ENCODE data around the gene PPP1R13B.

Gene PPP1R13B

DNA sequence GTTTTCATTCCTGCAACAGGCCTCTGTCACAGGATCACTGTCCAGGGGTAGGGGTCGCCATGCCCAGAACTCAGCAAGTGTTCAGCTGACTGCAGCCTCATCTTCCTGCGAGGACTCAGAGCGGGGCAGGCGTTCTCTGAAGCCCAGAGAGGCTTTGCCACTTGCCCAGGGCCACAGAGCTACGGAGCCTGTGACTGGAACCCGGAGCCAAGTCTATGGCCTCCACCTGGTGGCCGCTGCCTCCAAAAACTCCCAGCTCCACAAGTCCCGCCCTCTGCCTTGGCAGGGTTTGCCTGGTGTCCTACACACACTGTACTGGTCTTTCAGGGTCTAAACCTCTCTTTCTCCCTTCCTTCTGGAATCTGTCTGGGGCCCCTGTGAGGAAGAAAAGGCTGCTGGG is 8.7 kb upstream of the PPP1R13B start:
- Histone ChIP-seq H3K27me3 (ENCODE audit: insufficient read depth, poor library complexity, severe bottlenecking) (peaks cover 4% of the 10 kb centered on the region), H3K4me3 (replicated peaks; ENCODE audit: insufficient read depth, low read length) (no peak overlapping the region), H3K27ac (replicated peaks) (no peak overlapping the region)
- TF ChIP-seq REST (IDR thresholded peaks at IDR 0.05; ENCODE audit: insufficient replicate concordance, low read depth) (no peak), CTCF (IDR thresholded peaks at IDR 0.05; ENCODE audit: insufficient read depth, low read length) (no peak), POLR2AphosphoS5 (IDR thresholded peaks at IDR 0.05; ENCODE audit: low read depth) (no peak), SPI1 (IDR thresholded peaks at IDR 0.05; ENCODE audit: borderline replicate concordance, low read depth) (no peak), GABPA (IDR thresholded peaks at IDR 0.05; ENCODE audit: low read depth) (no peak)
- no peak for DNase-seq (ENCODE audit: low read depth in 1 of 2, low spot score in 1 of 2)

DNA sequence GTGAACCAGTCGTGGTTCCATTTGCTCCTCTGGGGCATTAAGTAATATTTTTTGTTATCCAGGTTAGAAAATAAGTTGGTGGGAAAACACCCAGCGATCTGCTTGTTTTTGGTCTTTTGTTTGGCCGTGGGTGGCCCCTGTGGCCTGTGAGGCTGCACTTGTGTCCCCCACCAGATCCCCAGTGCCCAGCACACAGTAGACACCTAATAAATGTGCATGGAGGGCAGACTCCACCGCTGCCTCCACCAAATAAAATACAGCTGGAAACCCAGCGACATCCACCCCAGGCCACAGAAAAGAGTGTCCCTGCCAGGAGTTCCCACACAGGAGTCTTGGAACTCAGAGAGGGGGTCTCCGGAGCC is 8.3 kb upstream of the PPP1R13B start:
- Histone ChIP-seq H3K27ac (replicated peaks) (no peak overlapping the region), H3K4me3 (replicated peaks; ENCODE audit: insufficient read depth, low read length) (no peak overlapping the region), H3K27me3 (ENCODE audit: insufficient read depth, poor library complexity, severe bottlenecking) (peaks cover 4% of the 10 kb centered on the region)
- DNase-seq (ENCODE audit: low read depth in 1 of 2, low spot score in 1 of 2): no peak
- no peak for TF ChIP-seq POLR2AphosphoS5 (IDR thresholded peaks at IDR 0.05; ENCODE audit: low read depth)
- TF ChIP-seq SPI1 (IDR thresholded peaks at IDR 0.05; ENCODE audit: borderline replicate concordance, low read depth): no peak
- no peak for TF ChIP-seq CTCF (IDR thresholded peaks at IDR 0.05; ENCODE audit: insufficient read depth, low read length)

DNA sequence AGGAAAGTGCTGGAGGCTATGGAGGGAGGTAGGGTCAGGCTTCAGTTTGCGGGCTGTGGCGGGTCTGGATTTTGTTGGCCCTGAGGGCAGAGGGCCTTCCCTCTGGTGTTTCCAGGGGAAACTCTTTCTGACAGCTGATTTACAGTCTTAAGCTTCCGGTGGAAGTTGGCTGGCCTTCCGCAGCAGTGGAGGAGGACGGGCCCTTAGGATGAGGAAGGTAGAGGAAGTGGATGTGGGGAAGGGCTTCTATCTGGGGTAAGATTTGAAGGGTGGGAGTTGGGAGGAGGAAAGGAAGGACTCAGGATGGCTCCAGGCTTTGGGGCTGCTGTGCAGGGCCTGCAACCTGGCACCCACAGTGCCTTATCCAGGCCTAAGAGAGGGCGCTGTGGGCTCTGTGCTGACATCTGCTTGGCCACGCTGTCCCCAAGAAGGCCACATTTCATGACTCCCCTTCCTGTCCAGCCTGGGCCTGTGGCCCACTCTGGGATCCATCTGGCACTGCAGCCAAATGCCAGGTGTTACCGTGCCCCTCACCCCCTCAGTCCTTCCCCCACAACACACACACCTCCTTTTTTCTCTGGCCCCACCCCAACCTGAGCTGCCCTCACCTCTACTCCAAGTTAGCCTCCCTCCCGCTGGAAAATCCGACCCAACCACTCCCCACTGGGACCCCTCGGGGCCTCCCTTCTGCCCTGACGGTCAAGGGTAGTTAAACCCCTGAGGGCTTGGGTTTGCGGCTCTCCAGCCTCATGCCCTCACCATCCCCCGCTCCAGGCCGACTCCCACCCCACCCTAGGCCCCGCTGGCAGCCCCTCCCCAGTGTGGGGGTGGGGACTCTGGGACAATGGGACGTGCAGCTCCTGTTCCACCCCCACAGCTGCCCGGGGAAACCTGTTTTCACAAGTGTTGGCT is 7.7 kb upstream of the PPP1R13B start:
- TF ChIP-seq SPI1 (IDR thresholded peaks at IDR 0.05; ENCODE audit: borderline replicate concordance, low read depth) (no peak), REST (IDR thresholded peaks at IDR 0.05; ENCODE audit: insufficient replicate concordance, low read depth) (no peak), CTCF (IDR thresholded peaks at IDR 0.05; ENCODE audit: insufficient read depth, low read length) (no peak), POLR2AphosphoS5 (IDR thresholded peaks at IDR 0.05; ENCODE audit: low read depth) (no peak), GABPA (IDR thresholded peaks at IDR 0.05; ENCODE audit: low read depth) (no peak)
- Histone ChIP-seq H3K27me3 (ENCODE audit: insufficient read depth, poor library complexity, severe bottlenecking) (peaks cover 4% of the 10 kb centered on the region), H3K27ac (replicated peaks) (no peak overlapping the region), H3K4me3 (replicated peaks; ENCODE audit: insufficient read depth, low read length) (no peak overlapping the region)
- DNase-seq (ENCODE audit: low read depth in 1 of 2, low spot score in 1 of 2): no peak
